ENCODE measurements around the gene PAQR4. TPM values are rescaled to one million over a fixed set of nuclear protein-coding genes. Genes with fewer than 3 reads are reported as not detected.

PAQR4 gene
- total and polyA plus RNA-seq, 8 donors, result 9.5 to 20.1 (median 15.4) TPM

GRCh38 chr16:2964475-2965336 lies 4.4 kb upstream of the PAQR4 start:
- no peak for TF ChIP-seq CTCF (IDR thresholded peaks at IDR 0.05)
- no peak overlapping the region for H3K27ac ChIP-seq
- intact Hi-C loops (cut with DNase I), result no loop called here
- H3K4me3 ChIP-seq, result peak overlapping the region in 1 of 2 donors; percentile 26
- DNase-seq, result peak in 1 of 4 donors; percentile 89
- ATAC-seq, result no peak
- no peaks in the 10 kb centered on the region for H3K36me3 ChIP-seq
- no peaks in the 10 kb centered on the region for H3K9me3 ChIP-seq
- H3K27me3 ChIP-seq, result peaks cover 69 to 90% of the 10 kb centered on the region in 2 donors
- H3K4me1 ChIP-seq, result peaks cover 21 to 65% of the 10 kb centered on the region in 2 donors

- TF ChIP-seq CTCF (IDR thresholded peaks at IDR 0.05), result no peak
- no peaks in the 10 kb centered on the region for H3K36me3 ChIP-seq
- H3K27ac ChIP-seq, result no peak overlapping the region
- ATAC-seq (no peak), DNase-seq (no peak)
- H3K27me3 ChIP-seq, result peaks cover 69 to 75% of the 10 kb centered on the region in 2 donors
- no peaks in the 10 kb centered on the region for H3K9me3 ChIP-seq
- intact Hi-C loops (cut with DNase I), result no loop called here
- H3K4me1 ChIP-seq, result peaks cover 21 to 80% of the 10 kb centered on the region in 2 donors
- H3K4me3 ChIP-seq, result peak overlapping the region in 1 of 2 donors; percentile 13
These were observed 2.9 kb upstream of the PAQR4 start for GRCh38 chr16:2966043-2966807.

- intact Hi-C loops (cut with DNase I), result no loop called here
- H3K9me3 ChIP-seq, result no peaks in the 10 kb centered on the region
- no peak for TF ChIP-seq CTCF (IDR thresholded peaks at IDR 0.05)
- DNase-seq (peak in 2 of 4 donors; percentile 46 to 87), ATAC-seq (no peak)
- peak overlapping the region in 1 of 2 donors; percentile 13 for H3K4me3 ChIP-seq
- peaks cover 68 to 70% of the 10 kb centered on the region in 2 donors for H3K27me3 ChIP-seq
- peaks cover 21 to 78% of the 10 kb centered on the region in 2 donors for H3K4me1 ChIP-seq
- peaks cover 0 to 2% of the 10 kb centered on the region in 2 donors for H3K36me3 ChIP-seq
- no peak overlapping the region for H3K27ac ChIP-seq
These were observed 2.3 kb upstream of the PAQR4 start for GRCh38 chr16:2966808-2967191.

GRCh38 chr16:2967211-2967631 lies 1.9 kb upstream of the PAQR4 start:
- no peaks in the 10 kb centered on the region for H3K9me3 ChIP-seq
- DNase-seq (peak in 1 of 4 donors; percentile 77), ATAC-seq (no peak)
- intact Hi-C loops (cut with DNase I), result no loop called here
- no peak overlapping the region for H3K27ac ChIP-seq
- peaks cover 64 to 65% of the 10 kb centered on the region in 2 donors for H3K27me3 ChIP-seq
- peaks cover 0 to 6% of the 10 kb centered on the region in 2 donors for H3K36me3 ChIP-seq
- peaks cover 21 to 78% of the 10 kb centered on the region in 2 donors for H3K4me1 ChIP-seq
- peak overlapping the region in 1 of 2 donors; percentile 13 for H3K4me3 ChIP-seq
- TF ChIP-seq CTCF (IDR thresholded peaks at IDR 0.05), result no peak

- TF ChIP-seq CTCF (IDR thresholded peaks at IDR 0.05), result no peak
- H3K27ac ChIP-seq, result no peak overlapping the region
- ATAC-seq (no peak), DNase-seq (peak in 1 of 4 donors; percentile 71)
- intact Hi-C loops (cut with DNase I), result no loop called here
- H3K27me3 ChIP-seq, result peaks cover 59 to 60% of the 10 kb centered on the region in 2 donors
- no peaks in the 10 kb centered on the region for H3K9me3 ChIP-seq
- H3K36me3 ChIP-seq, result peaks cover 0 to 7% of the 10 kb centered on the region in 2 donors
- peaks cover 21 to 78% of the 10 kb centered on the region in 2 donors for H3K4me1 ChIP-seq
- no peak overlapping the region for H3K4me3 ChIP-seq
These were observed 1.4 kb upstream of the PAQR4 start for GRCh38 chr16:2967721-2968161.
